ENCODE data around the gene NTF3. TPM values are rescaled to one million over a fixed set of nuclear protein-coding genes. Genes with fewer than 3 reads are reported as not detected.

NTF3 gene
- total RNA-seq, 1 experiment from 2014 or later: not detected

GRCh38 chr12:5388581-5389535 lies 43.0 kb upstream of the NTF3 start:
- CTCF ChIA-PET: no interaction called here
- in situ Hi-C loops (cut with HindIII; ENCODE audit: low pct_unique_long_range_greater_than_20kb, low sequenced_read_pairs) (no loop called here), intact Hi-C loops (cut with micrococcal nuclease; ENCODE audit: unreplicated experiment) (no loop called here)
- no peak for TF ChIP-seq SIN3A (IDR thresholded peaks at IDR 0.05; ENCODE audit: borderline replicate concordance, insufficient read depth, low read depth, low read length)
- no peak for TF ChIP-seq CTCF (IDR thresholded peaks at IDR 0.05)
- TF ChIP-seq REST (IDR thresholded peaks at IDR 0.05; ENCODE audit: insufficient read depth in 1 of 2, low read depth in 2 of 2, low read length in 1 of 2): no peak
- TF ChIP-seq TCF7L2 (IDR thresholded peaks at IDR 0.05; ENCODE audit: low read depth, low read length): no peak
- no peak for TF ChIP-seq POLR2AphosphoS5 (IDR thresholded peaks at IDR 0.05; ENCODE audit: low read depth, low read length)
- Histone ChIP-seq H3K9me3 (ENCODE audit: control insufficient read depth, insufficient read depth, low read depth, low read length) (no peaks in the 10 kb centered on the region), H3K36me3 (ENCODE audit: control insufficient read depth, insufficient read depth, low read length) (no peaks in the 10 kb centered on the region), H3K27ac (ENCODE audit: low read length) (no peak overlapping the region), H3K27me3 (ENCODE audit: control insufficient read depth, insufficient read depth, low read length) (no peaks in the 10 kb centered on the region; the same call in 1 of the 2 replicates), H3K4me1 (ENCODE audit: control insufficient read depth, insufficient read depth, low read length) (no peaks in the 10 kb centered on the region), H3K4me3 (ENCODE audit: low read depth in 2 of 2, low read length in 2 of 2) (no peak overlapping the region)
- ATAC-seq (no peak), DNase-seq (ENCODE audit: low read depth, low spot score) (no peak)
- POLR2A ChIA-PET: no interaction called here
- no TSS peak for BruUV-seq (replicated peaks)

- no peaks in the 10 kb centered on the region for H3K9me3 ChIP-seq (ENCODE audit: control insufficient read depth, insufficient read depth, low read depth, low read length)
- CTCF ChIA-PET: no interaction called here
- no peaks in the 10 kb centered on the region for H3K4me1 ChIP-seq (ENCODE audit: control insufficient read depth, insufficient read depth, low read length)
- H3K4me3 ChIP-seq (ENCODE audit: low read depth in 2 of 2, low read length in 2 of 2): no peak overlapping the region
- TF ChIP-seq CTCF (IDR thresholded peaks at IDR 0.05) (no peak), SIN3A (IDR thresholded peaks at IDR 0.05; ENCODE audit: borderline replicate concordance, insufficient read depth, low read depth, low read length) (no peak), POLR2AphosphoS5 (IDR thresholded peaks at IDR 0.05; ENCODE audit: low read depth, low read length) (no peak), REST (IDR thresholded peaks at IDR 0.05; ENCODE audit: insufficient read depth in 1 of 2, low read depth in 2 of 2, low read length in 1 of 2) (no peak), TCF7L2 (IDR thresholded peaks at IDR 0.05; ENCODE audit: low read depth, low read length) (no peak)
- ATAC-seq (no peak), DNase-seq (ENCODE audit: low read depth, low spot score) (no peak)
- no TSS peak for BruUV-seq (replicated peaks)
- no peaks in the 10 kb centered on the region for H3K27me3 ChIP-seq (ENCODE audit: control insufficient read depth, insufficient read depth, low read length)
- H3K36me3 ChIP-seq (ENCODE audit: control insufficient read depth, insufficient read depth, low read length): no peaks in the 10 kb centered on the region
- POLR2A ChIA-PET: no interaction called here
- intact Hi-C loops (cut with micrococcal nuclease; ENCODE audit: unreplicated experiment): no loop called here
- H3K27ac ChIP-seq (ENCODE audit: low read length): no peak overlapping the region
- in situ Hi-C loops (cut with HindIII; ENCODE audit: low pct_unique_long_range_greater_than_20kb, low sequenced_read_pairs): no loop called here
Measured at GRCh38 chr12:5390174-5390799, 41.6 kb upstream of the NTF3 start.

All from Panc1 (cell line).